GM19240 (cell line): ENCODE results near the gene DGCR8.

ENCODE experiments used
- DNase-seq: peaks from one replicate; pipeline ENCODE4 v3.0.0; 2011; ENCODE audit warnings: low spot score; ENCODE audit not compliant: insufficient read length

The DGCR8 gene

GRCh38 chr22:20124083-20124787, 44.2 kb downstream of the DGCR8 start:
- DNase-seq = no peak

DNA sequence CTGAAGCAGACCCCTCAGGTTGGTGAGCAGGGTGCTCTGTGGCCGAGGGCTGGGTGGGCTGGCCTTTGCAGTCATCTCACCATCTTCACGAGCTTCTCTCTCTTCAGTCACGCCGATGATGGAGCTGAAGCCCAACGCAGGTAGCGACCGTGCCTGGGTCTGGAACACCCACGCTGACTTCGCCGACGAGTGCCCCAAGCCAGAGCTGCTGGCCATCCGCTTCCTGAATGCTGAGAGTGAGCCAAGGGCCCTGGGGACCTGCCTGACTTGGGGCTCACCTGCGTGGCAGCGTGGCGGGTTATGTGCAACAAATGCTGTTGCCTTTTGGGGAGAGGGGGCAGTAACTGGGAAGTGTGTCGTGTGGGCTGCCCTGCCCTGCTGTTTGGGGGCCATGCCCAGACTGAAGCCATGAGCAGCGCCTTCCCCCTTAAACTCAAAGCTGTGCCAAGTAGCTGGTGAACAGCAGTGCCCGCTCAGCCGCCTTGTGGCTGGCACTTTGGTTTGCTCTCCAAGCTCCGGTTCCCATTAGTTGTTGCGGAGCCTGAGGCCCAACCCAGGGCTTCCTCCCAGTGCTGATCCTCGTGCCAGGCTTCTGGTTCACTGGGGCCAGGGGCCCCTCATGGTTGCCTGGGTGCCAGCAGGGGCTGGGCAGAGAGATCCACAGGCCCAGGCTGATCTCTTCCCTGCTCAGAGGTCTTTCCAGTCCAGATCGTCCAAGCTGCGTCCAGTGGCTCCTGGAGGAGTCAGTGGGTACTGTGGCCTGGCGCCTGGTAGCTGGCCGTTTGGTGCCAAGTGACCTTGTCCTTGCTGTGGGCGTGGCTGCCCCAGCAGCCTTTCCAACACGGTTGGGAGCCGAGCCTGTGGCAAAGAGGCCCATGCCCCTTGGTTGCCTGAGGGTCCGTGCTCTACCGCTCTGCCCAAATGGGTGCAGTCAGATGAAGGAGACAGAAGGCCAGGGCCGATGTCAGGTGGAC, 45.4 kb downstream of the DGCR8 start:
- no peak for DNase-seq

DNA sequence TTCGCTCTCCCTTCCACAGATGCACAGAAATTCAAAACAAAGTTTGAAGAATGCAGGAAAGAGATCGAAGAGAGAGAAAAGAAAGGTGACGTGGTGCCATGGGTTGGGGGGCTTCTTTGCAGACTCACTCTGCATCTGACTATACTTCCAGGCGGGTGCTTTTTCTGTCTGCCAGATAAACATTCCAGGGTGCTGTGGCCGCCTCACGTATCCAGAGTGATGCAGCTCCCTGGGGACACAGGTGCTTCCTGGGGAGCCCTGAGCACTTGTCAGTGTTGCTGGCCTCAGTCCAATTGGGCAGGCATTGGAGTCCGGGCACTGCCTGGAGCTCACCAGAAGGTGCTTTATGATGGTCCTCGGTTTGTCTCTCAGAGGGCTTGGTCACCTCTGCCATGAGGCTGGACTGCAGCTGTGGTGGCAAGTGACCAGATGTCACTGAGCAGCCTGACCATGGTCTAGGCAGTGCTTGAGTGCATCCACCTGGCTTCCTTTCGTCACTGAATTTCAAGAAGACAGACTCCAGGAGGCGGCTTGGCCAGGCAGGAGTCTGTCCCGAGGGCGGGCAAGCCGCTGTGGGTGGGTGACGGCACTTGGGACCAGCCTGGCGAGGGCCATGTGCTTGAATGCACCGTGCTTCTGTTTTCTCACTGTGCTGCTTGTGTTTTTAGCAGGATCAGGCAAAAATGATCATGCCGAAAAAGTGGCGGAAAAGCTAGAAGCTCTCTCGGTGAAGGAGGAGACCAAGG, 46.4 kb downstream of the DGCR8 start:
- DNase-seq = no peak

GRCh38 chr22:20127318-20127868, 47.4 kb downstream of the DGCR8 start:
- DNase-seq = no peak

DNA sequence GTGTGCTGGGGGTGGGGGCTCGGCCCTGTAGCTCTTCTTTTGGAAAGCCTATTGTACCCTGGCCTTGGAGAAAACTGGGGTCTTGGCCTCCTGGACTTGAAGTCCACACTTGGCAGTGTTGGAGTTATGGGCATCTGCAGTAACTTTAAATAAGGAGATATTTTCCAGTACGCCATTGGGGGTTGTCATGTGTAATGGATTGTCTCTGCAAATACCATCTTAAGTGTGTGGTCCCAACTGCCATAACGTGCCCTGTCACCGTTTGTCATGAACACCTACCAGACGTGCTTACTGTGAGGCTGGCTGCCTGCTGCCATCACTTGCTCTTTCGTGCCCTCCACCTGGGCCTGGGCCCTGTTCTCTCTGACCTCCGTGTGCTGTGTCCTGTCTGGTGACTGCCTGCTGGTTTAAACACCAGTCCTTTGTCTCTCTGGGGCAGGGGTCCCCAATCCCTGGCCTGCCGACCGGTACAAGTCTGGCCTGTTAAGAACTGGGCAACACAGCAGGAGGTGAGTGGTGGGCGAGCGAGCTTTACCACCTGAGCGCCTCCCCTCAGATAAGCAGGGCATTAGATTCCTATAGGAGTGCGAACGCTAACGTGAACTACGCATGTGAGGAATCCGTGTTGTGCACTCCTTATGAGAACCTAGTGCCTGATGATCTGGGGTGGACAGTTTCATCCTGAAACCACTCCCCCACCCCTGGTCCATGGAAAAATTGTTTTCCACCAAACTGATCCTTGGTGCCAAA, 48.0 kb downstream of the DGCR8 start:
- no peak for DNase-seq

DNA sequence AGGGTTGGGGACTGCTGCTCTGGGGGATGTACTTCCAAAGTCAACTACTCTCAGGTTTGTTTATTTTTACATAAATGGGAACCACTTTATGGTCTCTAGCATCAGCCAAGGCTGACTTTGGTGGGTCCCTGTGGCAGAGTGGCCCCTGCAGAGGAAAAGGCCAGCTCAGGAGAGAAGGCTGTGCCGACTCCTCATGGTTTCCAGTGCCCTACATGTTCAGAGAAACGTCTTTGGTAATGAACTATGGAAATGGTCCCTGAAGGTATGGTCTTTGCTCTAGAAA, 48.5 kb downstream of the DGCR8 start:
- no peak for DNase-seq

GRCh38 chr22:20128902-20129746, 49.1 kb downstream of the DGCR8 start:
- DNase-seq = no peak

DNA sequence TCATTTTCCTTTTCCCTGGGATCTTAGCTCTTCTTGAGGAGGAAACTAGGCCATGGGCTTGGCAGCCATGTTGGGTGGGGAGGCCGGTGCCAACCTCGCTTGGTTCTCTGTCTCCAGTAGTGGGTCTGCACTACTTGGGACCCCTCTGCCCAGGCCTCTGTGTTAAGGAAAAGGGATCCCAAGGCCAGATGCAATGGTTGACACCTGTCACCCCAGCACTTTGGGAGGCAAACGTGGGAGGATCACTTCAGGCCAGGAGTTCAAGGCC, 49.6 kb downstream of the DGCR8 start:
- DNase-seq = no peak

DNA sequence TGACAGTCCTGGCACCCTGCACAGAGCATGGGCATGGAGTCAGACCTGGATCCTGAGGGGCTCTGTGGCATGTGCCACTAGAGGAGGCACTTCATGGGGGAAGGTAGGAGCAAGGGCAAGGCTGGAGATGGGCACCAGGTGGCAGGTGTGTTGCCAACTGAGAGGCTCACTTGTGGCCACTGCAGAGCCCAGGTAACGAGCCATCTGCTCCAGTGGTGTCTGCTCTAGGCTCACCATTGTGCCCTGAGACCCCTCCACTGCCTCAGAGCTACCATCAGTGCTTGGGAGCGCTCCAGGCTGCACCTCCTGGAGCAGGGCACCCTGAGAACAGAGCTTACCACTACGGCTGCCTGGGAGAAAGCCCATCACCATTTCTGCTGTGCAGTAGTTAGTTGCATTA, 50.3 kb downstream of the DGCR8 start:
- no peak for DNase-seq

- DNase-seq = peak; percentile 86
Observed at GRCh38 chr22:20130731-20131596, 50.9 kb downstream of the DGCR8 start.

DNA sequence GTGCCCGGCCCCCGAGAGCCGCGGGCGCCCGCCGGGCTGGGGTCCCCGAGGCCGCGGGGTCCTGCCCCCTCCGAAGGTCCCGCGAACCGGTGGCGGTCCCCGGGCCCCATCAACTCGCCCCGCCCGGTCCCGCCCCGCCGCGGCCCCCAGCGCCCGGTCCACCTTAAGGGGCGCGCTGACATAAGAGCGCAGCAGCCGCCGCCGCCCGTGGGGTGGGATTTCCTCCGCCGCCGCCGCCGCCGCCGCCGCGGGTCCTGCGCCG, 51.5 kb downstream of the DGCR8 start, which contains the start of gene ZDHHC8:
ZDHHC8 (plus strand) TSS at position 208 of the 262 bp plus-strand sequence. CDS start 144 bp downstream, outside the sequence.
- no peak for DNase-seq

DNA sequence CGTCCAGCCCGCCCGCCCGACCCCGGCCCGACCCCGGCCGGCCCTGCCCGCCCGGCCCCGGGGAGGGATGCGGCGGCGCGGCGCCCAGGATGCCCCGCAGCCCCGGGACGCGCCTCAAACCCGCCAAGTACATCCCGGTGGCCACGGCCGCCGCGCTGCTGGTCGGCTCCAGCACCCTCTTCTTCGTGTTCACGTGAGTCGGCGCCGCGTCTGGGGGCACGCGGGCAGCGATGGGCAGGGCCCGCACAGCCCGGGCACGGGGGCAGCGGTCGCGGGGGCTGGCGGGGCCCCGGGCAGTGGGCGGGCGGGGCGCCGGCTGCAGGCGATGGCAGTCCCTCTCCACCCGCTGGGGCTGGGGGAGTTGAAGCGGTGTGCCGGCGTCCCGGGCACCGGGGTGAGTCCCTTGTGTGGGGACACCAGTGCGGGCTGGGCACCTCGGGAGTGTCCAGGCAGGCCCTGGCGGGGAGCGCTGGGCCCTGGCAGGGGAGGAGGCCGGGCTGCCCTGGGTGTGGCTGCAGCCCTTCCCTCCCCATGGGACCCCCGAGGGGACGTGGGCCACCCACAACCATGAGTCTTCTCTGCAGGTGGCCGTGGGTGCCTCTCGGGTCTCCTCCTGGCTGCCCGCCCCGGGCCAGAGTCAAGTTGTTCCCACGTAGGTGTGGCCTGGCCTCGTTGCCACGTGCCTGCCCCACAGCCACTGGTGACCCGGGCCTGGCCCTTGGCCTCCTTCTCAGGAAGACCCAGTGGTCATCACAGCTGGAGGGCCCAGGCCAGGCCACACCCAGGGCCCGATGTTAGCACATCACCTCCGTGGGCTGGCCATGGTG, 52.0 kb downstream of the DGCR8 start:
- no peak for DNase-seq

GRCh38 chr22:20132686-20133246, 52.7 kb downstream of the DGCR8 start:
- no peak for DNase-seq

GRCh38 chr22:20133930-20134549, 54.0 kb downstream of the DGCR8 start:
- DNase-seq = no peak

- no peak for DNase-seq
Observed at GRCh38 chr22:20135265-20135664, 55.2 kb downstream of the DGCR8 start.

GRCh38 chr22:20135806-20136602, 56.0 kb downstream of the DGCR8 start:
- DNase-seq = no peak

DNA sequence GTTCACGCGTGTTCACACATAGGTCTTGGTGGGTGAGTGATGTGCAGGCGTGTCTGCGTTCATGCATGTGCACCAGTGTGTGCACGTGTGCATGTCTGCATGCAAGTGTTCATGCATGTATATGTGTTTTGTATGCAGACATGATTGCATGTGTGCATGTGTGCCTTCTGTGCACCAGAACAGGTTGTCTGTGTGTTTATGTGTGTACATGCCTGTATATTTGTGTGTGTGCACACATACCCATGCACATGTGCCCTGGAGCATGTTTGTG, 56.5 kb downstream of the DGCR8 start:
- no peak for DNase-seq
